Mucosa of rectum (tissue), 2 donors: ENCODE results near the gene UBE2L6.

Source experiments
- H3K27ac ChIP-seq, 2 donors: one replicate each; pipeline ENCODE4 v1.7.0; 2013; ENCODE audit warnings: inconsistent platforms in 2 of 2, low read depth in 2 of 2, low read length in 2 of 2
- H3K27me3 ChIP-seq, 2 donors: one replicate each; pipeline ENCODE4 v1.7.0; 2013; ENCODE audit warnings: low read length in 2 of 2; ENCODE audit not compliant: control insufficient read depth in 2 of 2, insufficient read depth in 2 of 2
- H3K36me3 ChIP-seq, 2 donors: one replicate each; pipeline ENCODE4 v1.7.0; 2013; ENCODE audit warnings: low read length in 2 of 2; ENCODE audit not compliant: control insufficient read depth in 2 of 2, insufficient read depth in 2 of 2
- H3K4me1 ChIP-seq, 2 donors: one replicate each; pipeline ENCODE4 v1.7.0; 2013; ENCODE audit warnings: low read length in 2 of 2, mild to moderate bottlenecking in 1 of 2; ENCODE audit not compliant: control insufficient read depth in 2 of 2, insufficient read depth in 2 of 2
- H3K4me3 ChIP-seq, 2 donors: one replicate each; pipeline ENCODE4 v1.7.0; 2013; ENCODE audit warnings: low read length in 2 of 2
- H3K9ac ChIP-seq, 2 donors: one replicate each; pipeline ENCODE4 v1.7.0; 2013; ENCODE audit warnings: low read length in 2 of 2, low read depth in 1 of 2, mild to moderate bottlenecking in 1 of 2
- H3K9me3 ChIP-seq, 2 donors: one replicate each; pipeline ENCODE4 v1.7.0; 2013; ENCODE audit warnings: low read length in 2 of 2; ENCODE audit not compliant: control insufficient read depth in 2 of 2
- donor health status: healthy.
- donor health status: Normal muscosa, but diverticular disease.

The UBE2L6 gene

DNA sequence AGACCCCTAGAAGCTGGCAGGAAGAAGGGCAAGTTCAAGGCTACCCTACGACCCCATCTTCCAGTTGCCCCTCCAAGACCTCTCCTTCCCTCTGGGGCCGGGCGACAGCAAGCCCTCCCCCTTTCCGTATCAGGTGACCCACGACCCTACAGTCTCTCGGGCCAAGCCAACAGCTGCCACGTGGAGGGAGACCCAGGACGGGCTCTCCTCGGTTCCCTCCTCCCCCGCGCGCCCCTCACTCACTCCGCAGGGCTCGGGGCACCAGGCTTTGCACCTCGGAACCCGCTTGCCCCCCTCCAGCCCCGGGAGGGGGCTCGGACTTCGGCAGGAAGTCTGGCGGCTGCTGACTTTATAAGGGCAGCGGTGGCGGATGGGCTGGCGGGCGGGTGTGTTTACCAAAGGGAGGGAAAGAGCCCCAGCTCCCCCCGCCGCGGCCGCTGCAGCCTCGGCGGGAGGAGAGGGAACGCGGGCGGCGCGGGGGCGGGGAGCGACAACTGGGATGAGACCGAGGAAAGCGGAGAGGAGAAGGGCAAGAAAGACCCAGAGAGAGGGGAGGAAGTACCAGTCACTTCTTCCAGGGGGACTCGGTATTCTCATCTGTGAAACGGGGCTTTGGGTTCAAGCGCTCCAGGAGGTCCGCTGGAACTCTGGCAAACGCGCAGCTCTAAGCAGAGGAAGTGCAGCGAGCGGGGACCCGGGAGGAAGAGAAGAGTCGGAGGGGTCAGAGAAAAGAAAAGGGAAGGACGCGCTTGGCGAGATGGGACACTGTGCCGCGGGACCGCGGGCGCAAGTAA is 52.7 kb downstream of the UBE2L6 start:
- no peaks in the 10 kb centered on the region for H3K9me3 ChIP-seq
- H3K4me1 ChIP-seq = peaks cover 6% of the 10 kb centered on the region in 2 donors
- no peaks in the 10 kb centered on the region for H3K36me3 ChIP-seq
- H3K4me3 ChIP-seq = peak overlapping the region; percentile 76 to 87
- no peak overlapping the region for H3K27ac ChIP-seq
- H3K9ac ChIP-seq = peak overlapping the region; percentile 60 to 71
- no peaks in the 10 kb centered on the region for H3K27me3 ChIP-seq

GRCh38 chr11:57513911-57514537 is 53.4 kb downstream of the UBE2L6 start:
- no peaks in the 10 kb centered on the region for H3K36me3 ChIP-seq
- H3K27ac ChIP-seq = no peak overlapping the region
- no peaks in the 10 kb centered on the region for H3K27me3 ChIP-seq
- peaks cover 6% of the 10 kb centered on the region in 2 donors for H3K4me1 ChIP-seq
- peak overlapping the region; percentile 60 to 71 for H3K9ac ChIP-seq
- no peaks in the 10 kb centered on the region for H3K9me3 ChIP-seq
- peak overlapping the region; percentile 76 to 87 for H3K4me3 ChIP-seq

GRCh38 chr11:57513452-57513795 is 54.0 kb downstream of the UBE2L6 start:
- Histone ChIP-seq H3K9ac (no peak overlapping the region), H3K36me3 (no peaks in the 10 kb centered on the region), H3K27ac (no peak overlapping the region), H3K27me3 (no peaks in the 10 kb centered on the region), H3K4me3 (no peak overlapping the region), H3K9me3 (no peaks in the 10 kb centered on the region), H3K4me1 (peaks cover 6% of the 10 kb centered on the region in 2 donors)

- H3K27ac ChIP-seq = no peak overlapping the region
- no peaks in the 10 kb centered on the region for H3K27me3 ChIP-seq
- H3K36me3 ChIP-seq = no peaks in the 10 kb centered on the region
- H3K9me3 ChIP-seq = no peaks in the 10 kb centered on the region
- H3K4me1 ChIP-seq = peaks cover 6% of the 10 kb centered on the region in 2 donors
- no peak overlapping the region for H3K4me3 ChIP-seq
- no peak overlapping the region for H3K9ac ChIP-seq
Observed at GRCh38 chr11:57512646-57513451, 54.6 kb downstream of the UBE2L6 start.

GRCh38 chr11:57511741-57512430 is 55.6 kb downstream of the UBE2L6 start:
- H3K27me3 ChIP-seq = no peaks in the 10 kb centered on the region
- H3K4me1 ChIP-seq = peaks cover 6% of the 10 kb centered on the region in 2 donors
- H3K4me3 ChIP-seq = no peak overlapping the region
- H3K36me3 ChIP-seq = no peaks in the 10 kb centered on the region
- H3K27ac ChIP-seq = no peak overlapping the region
- H3K9me3 ChIP-seq = no peaks in the 10 kb centered on the region
- H3K9ac ChIP-seq = no peak overlapping the region

DNA sequence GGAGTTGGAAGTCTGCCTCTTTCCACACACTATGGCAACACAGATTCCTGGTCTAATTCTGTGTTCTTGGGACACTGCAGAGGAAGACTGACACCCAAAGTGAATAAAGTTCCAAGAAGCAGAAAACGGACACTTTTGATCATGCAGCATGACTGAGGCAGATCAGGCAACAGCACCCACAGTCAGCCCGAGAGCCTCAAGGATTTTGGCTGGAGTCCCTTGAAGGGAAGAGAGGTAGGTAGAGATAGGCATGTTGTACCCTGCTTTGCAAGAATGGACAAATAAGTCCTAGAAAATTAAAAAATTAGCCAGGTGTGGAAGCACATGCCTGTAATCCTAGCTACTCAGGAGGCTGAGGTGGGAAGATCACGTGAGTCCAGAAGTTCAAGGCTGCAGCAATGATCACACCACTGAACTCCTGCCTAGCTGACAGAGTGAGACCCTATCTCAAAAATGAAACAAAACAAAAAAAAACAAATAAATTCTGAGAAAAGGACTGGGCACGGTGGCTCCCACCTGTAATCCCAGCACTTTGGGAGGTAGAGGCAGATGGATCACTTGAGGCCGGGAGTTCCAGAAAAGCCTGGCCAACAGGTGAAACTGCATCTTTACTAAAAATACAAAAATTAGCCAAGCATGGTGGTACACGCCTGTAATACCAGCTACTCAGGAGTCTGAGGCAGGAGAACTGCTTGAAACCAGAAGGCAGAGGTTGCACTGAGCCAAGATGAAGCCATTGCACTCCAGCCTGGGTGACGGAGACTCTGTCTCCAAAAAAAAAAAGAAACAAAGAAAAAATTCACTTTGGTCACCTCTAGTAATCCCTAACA is 58.9 kb downstream of the UBE2L6 start:
- Histone ChIP-seq H3K27ac (no peak overlapping the region), H3K27me3 (no peaks in the 10 kb centered on the region), H3K36me3 (no peaks in the 10 kb centered on the region), H3K4me1 (no peaks in the 10 kb centered on the region), H3K4me3 (no peak overlapping the region), H3K9ac (no peak overlapping the region), H3K9me3 (no peaks in the 10 kb centered on the region)

DNA sequence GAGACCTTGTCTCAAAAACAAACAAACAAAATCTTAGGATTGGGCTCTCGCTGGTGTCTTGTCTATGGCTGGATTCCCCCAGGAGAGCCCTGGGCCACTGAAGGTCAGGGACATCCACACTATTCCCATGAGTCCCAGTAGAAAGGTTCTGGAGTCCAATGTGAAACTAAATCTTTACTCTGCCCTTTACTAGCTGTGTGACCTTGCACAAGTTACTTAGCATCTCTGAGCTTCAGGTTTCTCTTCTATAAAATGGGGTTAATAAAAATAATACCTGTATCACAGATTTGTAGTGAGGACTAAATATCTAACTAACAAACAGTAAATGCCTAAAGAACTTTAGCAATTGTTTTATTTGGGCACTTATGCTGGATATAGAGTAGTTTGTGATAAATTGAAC is 61.0 kb downstream of the UBE2L6 start:
- no peaks in the 10 kb centered on the region for H3K4me1 ChIP-seq
- no peaks in the 10 kb centered on the region for H3K9me3 ChIP-seq
- peaks cover 0 to 2% of the 10 kb centered on the region in 2 donors for H3K36me3 ChIP-seq
- H3K27ac ChIP-seq = no peak overlapping the region
- no peak overlapping the region for H3K9ac ChIP-seq
- no peaks in the 10 kb centered on the region for H3K27me3 ChIP-seq
- no peak overlapping the region for H3K4me3 ChIP-seq

DNA sequence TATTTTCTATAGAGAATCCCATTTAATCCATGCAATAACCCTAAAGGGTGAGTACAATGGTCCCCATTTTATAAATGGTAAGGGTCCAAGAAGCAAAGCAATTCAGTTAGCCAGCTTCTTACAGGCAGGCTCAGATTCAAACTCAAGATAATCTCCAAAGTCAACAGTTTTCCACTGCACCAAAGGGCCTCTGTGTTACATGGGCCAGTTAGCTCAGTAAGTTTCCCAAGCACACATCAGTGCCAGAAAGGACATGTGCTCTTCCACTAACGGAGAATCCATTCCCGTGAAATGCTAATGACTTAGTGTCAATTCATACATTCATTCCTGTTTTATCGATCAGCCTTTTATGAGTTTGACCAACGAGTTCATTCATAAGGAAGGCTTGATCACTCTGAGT is 63.0 kb downstream of the UBE2L6 start:
- Histone ChIP-seq H3K4me1 (peaks cover 0 to 6% of the 10 kb centered on the region in 2 donors), H3K27me3 (no peaks in the 10 kb centered on the region), H3K9ac (no peak overlapping the region), H3K4me3 (no peak overlapping the region), H3K9me3 (no peaks in the 10 kb centered on the region), H3K36me3 (peaks cover 0 to 2% of the 10 kb centered on the region in 2 donors), H3K27ac (no peak overlapping the region)

GRCh38 chr11:57502870-57503269 is 64.6 kb downstream of the UBE2L6 start:
- H3K4me3 ChIP-seq = no peak overlapping the region
- no peak overlapping the region for H3K9ac ChIP-seq
- no peak overlapping the region for H3K27ac ChIP-seq
- H3K4me1 ChIP-seq = peaks cover 0 to 10% of the 10 kb centered on the region in 2 donors
- H3K9me3 ChIP-seq = no peaks in the 10 kb centered on the region
- H3K36me3 ChIP-seq = peaks cover 0 to 2% of the 10 kb centered on the region in 2 donors
- no peaks in the 10 kb centered on the region for H3K27me3 ChIP-seq
